ENCODE data around the gene ZNF200. TPM values are rescaled to one million over a fixed set of nuclear protein-coding genes. Genes with fewer than 3 reads are reported as not detected.

Gene ZNF200
- polyA plus RNA-seq, 3 donors: 2.0 to 2.8 (median 2.5) TPM

DNA sequence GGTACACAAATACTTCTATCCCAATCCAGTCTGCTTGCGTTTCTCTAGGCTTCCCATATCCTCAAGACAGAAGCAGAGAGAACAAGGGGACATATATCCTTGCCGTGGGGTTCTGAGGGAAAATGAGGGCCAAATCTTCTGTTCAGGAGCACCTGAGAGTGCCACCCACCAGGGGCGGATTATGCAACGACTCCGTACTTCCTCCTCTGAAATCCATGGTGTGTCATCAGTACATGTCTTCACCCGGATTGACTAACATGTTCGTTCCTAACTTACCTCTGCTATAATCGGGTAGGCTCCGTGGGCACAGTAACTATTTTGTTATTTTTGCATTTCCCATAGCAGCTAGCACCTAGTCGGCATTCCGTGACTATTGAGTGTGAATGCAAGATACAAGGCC, 7.8 kb upstream of the ZNF200 start:
- Histone ChIP-seq H3K4me3 (replicated peaks in 1 of 3; ENCODE audit: low read depth in 2 of 3, low read length in 3 of 3) (peak overlapping the region in 1 of 3 experiments; percentile 8), H3K27ac (ENCODE audit: low read depth in 1 of 2, low read length in 2 of 2) (peak overlapping the region in 1 of 2 donors; percentile 55), H3K4me2 (replicated peaks; ENCODE audit: extremely low read depth, low read length, poor library complexity, severe bottlenecking) (peak overlapping the region; percentile 1), H3K4me1 (ENCODE audit: control insufficient read depth in 1 of 2, insufficient read depth in 2 of 2, low read length in 2 of 2) (peaks cover 21 to 29% of the 10 kb centered on the region in 2 donors), H3K79me2 (ENCODE audit: insufficient read depth, low read length) (peaks cover 62% of the 10 kb centered on the region), H4K20me1 (ENCODE audit: insufficient read depth, low read length) (peaks cover 97% of the 10 kb centered on the region), H3K9ac (ENCODE audit: insufficient read depth, low read length, poor library complexity, severe bottlenecking) (no peak overlapping the region), H3K36me3 (replicated peaks in 1 of 2; ENCODE audit: control insufficient read depth in 1 of 2, insufficient read depth in 2 of 2, low read length in 2 of 2) (peaks cover 71 to 79% of the 10 kb centered on the region in 2 donors), H3K27me3 (ENCODE audit: control insufficient read depth in 2 of 2, insufficient read depth in 2 of 2, low read length in 2 of 2) (no peaks in the 10 kb centered on the region), H2AFZ (ENCODE audit: insufficient read depth, low read depth, low read length, poor library complexity, severe bottlenecking) (no peak overlapping the region), H3K9me3 (replicated peaks in 1 of 2; ENCODE audit: control insufficient read depth in 1 of 2, insufficient read depth in 1 of 2, low read length in 2 of 2) (no peaks in the 10 kb centered on the region)
- WGBS (ENCODE audit: insufficient coverage): 31% methylated on average over 5 of the region's 11 CpGs
- peak; percentile 62 to 88 (median 84) for DNase-seq
- intact Hi-C loops (cut with micrococcal nuclease): no loop called here
- peaks cover 35% of the 10 kb centered on the region for H3K4me1 Mint-ChIP-seq
- H3K36me3 Mint-ChIP-seq: peaks cover 73 to 82% of the 10 kb centered on the region in 2 donors
- TF ChIP-seq, protein P1, sequence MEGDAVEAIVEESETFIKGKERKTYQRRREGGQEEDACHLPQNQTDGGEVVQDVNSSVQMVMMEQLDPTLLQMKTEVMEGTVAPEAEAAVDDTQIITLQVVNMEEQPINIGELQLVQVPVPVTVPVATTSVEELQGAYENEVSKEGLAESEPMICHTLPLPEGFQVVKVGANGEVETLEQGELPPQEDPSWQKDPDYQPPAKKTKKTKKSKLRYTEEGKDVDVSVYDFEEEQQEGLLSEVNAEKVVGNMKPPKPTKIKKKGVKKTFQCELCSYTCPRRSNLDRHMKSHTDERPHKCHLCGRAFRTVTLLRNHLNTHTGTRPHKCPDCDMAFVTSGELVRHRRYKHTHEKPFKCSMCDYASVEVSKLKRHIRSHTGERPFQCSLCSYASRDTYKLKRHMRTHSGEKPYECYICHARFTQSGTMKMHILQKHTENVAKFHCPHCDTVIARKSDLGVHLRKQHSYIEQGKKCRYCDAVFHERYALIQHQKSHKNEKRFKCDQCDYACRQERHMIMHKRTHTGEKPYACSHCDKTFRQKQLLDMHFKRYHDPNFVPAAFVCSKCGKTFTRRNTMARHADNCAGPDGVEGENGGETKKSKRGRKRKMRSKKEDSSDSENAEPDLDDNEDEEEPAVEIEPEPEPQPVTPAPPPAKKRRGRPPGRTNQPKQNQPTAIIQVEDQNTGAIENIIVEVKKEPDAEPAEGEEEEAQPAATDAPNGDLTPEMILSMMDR (IDR thresholded peaks at IDR 0.05): no peak
- peak overlapping the region; percentile 45 to 85 (median 79) for H3K27ac Mint-ChIP-seq
- peak overlapping the region in 1 of 2 donors; percentile 16 for H3K4me3 Mint-ChIP-seq
- peaks cover 0 to 5% (median 0%) of the 10 kb centered on the region in 7 donors for H3K9me3 Mint-ChIP-seq
- H3K27me3 Mint-ChIP-seq (ENCODE audit: low read depth in 3 of 3): peaks cover 2 to 7% (median 3%) of the 10 kb centered on the region in 3 donors

DNA sequence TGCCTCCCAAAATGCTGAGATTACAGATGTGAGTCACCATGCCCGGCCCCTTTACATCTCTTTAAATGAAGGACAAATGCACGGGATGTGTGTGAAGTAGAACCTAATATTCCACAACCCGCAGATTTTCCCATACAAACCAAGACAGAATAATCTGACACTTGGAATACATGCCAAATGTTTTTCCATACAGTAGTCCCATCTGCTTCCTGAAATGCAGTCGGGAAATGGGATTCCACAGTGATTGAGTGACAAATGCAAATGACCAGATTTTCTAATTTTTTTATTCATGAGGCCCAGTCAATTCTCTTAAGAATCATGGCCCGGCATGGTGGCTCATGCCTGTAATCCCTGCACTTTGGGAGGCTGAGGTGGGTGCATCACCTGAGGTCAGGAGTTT, 6.8 kb upstream of the ZNF200 start:
- no peak overlapping the region for H3K4me2 ChIP-seq (replicated peaks; ENCODE audit: extremely low read depth, low read length, poor library complexity, severe bottlenecking)
- peaks cover 0 to 5% (median 2%) of the 10 kb centered on the region in 7 donors for H3K9me3 Mint-ChIP-seq
- TF ChIP-seq, protein P1 (IDR thresholded peaks at IDR 0.05): no peak
- H3K27ac Mint-ChIP-seq: no peak overlapping the region
- WGBS (ENCODE audit: insufficient coverage): 50% methylated on average over 2 of the region's 5 CpGs
- intact Hi-C loops (cut with micrococcal nuclease): no loop called here
- peaks cover 97% of the 10 kb centered on the region for H4K20me1 ChIP-seq (ENCODE audit: insufficient read depth, low read length)
- H2AFZ ChIP-seq (ENCODE audit: insufficient read depth, low read depth, low read length, poor library complexity, severe bottlenecking): no peak overlapping the region
- H3K36me3 ChIP-seq (replicated peaks in 1 of 2; ENCODE audit: control insufficient read depth in 1 of 2, insufficient read depth in 2 of 2, low read length in 2 of 2): peaks cover 61 to 70% of the 10 kb centered on the region in 2 donors
- no peak for DNase-seq
- H3K4me3 ChIP-seq (replicated peaks in 1 of 3; ENCODE audit: low read depth in 2 of 3, low read length in 3 of 3): no peak overlapping the region
- no peaks in the 10 kb centered on the region for H3K27me3 ChIP-seq (ENCODE audit: control insufficient read depth in 2 of 2, insufficient read depth in 2 of 2, low read length in 2 of 2)
- peaks cover 2 to 8% (median 3%) of the 10 kb centered on the region in 3 donors for H3K27me3 Mint-ChIP-seq (ENCODE audit: low read depth in 3 of 3)
- H3K9me3 ChIP-seq (replicated peaks in 1 of 2; ENCODE audit: control insufficient read depth in 1 of 2, insufficient read depth in 1 of 2, low read length in 2 of 2): no peaks in the 10 kb centered on the region
- H3K79me2 ChIP-seq (ENCODE audit: insufficient read depth, low read length): peaks cover 55% of the 10 kb centered on the region
- H3K27ac ChIP-seq (ENCODE audit: low read depth in 1 of 2, low read length in 2 of 2): no peak overlapping the region
- H3K4me1 ChIP-seq (ENCODE audit: control insufficient read depth in 1 of 2, insufficient read depth in 2 of 2, low read length in 2 of 2): peaks cover 21 to 24% of the 10 kb centered on the region in 2 donors
- peaks cover 35% of the 10 kb centered on the region for H3K4me1 Mint-ChIP-seq
- no peak overlapping the region for H3K4me3 Mint-ChIP-seq
- H3K9ac ChIP-seq (ENCODE audit: insufficient read depth, low read length, poor library complexity, severe bottlenecking): no peak overlapping the region
- peaks cover 63 to 73% of the 10 kb centered on the region in 2 donors for H3K36me3 Mint-ChIP-seq
